GM12878 (cell line): ENCODE data around the gene STARD8. TPM values are rescaled to one million over a fixed set of nuclear protein-coding genes. Genes with fewer than 3 reads are reported as not detected.

Experiments used
- BCL11A ChIP-seq: IDR thresholded peaks from 2 replicates; pipeline ENCODE4 v1.6.1; 2011; ENCODE audit warnings: low read depth, low read length
- RB1 ChIP-seq: fragments of 450-650 bp; formaldehyde crosslinking; IDR thresholded peaks from 2 replicates; pipeline ENCODE4 v1.6.1; 2017; ENCODE audit warnings: mild to moderate bottlenecking, borderline replicate concordance
- SIX5 ChIP-seq: IDR thresholded peaks from 2 replicates; pipeline ENCODE4 v1.6.1; 2011; ENCODE audit warnings: mild to moderate bottlenecking, low read depth, low read length, moderate library complexity; ENCODE audit not compliant: severe bottlenecking
- STAT3 ChIP-seq: IDR thresholded peaks from 2 replicates; pipeline ENCODE4 v1.6.1; 2011; ENCODE audit warnings: low read depth, low read length, improper control_type of control experiment
- polyA plus RNA-seq, 11 experiments: library from polyadenylated mRNA; depleted of rRNA in 4 of 11; unstranded in 6 of 11; stranded (reverse) in 5 of 11; fragments of >200 nt; fragmentation: Nextera tagmentation in 4 of 11; fragmentation: Illumina TruSeq in 1 of 11; extraction: Ambion mirVana in 4 of 11; extraction: Trizol in 1 of 11; gene quantifications; 1 replicate in 1 of 11; 2 replicates in 10 of 11; pipeline versions ENCODE4 v1.2.1 to v1.2.3, GENCODE V29; 2011 to 2016; ENCODE audit warnings: inconsistent platforms in 2 of 11, missing spikeins in 2 of 11, low read depth in 1 of 11
- total RNA-seq, 4 experiments: library from RNA; depleted of rRNA in 3 of 4; stranded (reverse); fragments of >200 nt in 3 of 4; fragmentation: Illumina TruSeq in 1 of 4; extraction: Trizol in 1 of 4; gene quantifications; 2 replicates each; pipeline versions ENCODE4 v1.2.1 to v1.2.3, GENCODE V29; 2013 to 2021
- TF ChIP-seq, protein P1 (sequence below): fragments of 450-650 bp; IDR thresholded peaks from 2 replicates; pipeline ENCODE4 v1.6.1; 2017; ENCODE audit warnings: mild to moderate bottlenecking, moderate library complexity
- TF ChIP-seq, protein P2 (sequence below): IDR thresholded peaks from 2 replicates; pipeline ENCODE4 v1.6.1; 2011; ENCODE audit warnings: borderline replicate concordance, low read depth, mild to moderate bottlenecking, moderate library complexity, low read length; ENCODE audit not compliant: insufficient read depth, poor library complexity, severe bottlenecking
- TF ChIP-seq, protein P3 (sequence below): fragments of 450-650 bp; IDR thresholded peaks from 2 replicates; pipeline ENCODE4 v1.6.1; 2018; ENCODE audit warnings: mild to moderate bottlenecking, low read depth, moderate library complexity; ENCODE audit not compliant: partially characterized antibody
- TF ChIP-seq, protein P4 (sequence below): fragments of 450-650 bp; formaldehyde crosslinking; IDR thresholded peaks from 2 replicates; pipeline ENCODE4 v1.4.0; 2020; ENCODE audit warnings: mild to moderate bottlenecking, moderate library complexity

STARD8 gene
- total and polyA plus RNA-seq, 10 of the 15 experiments (the other 5 are each of a cell fraction or from before 2014, with no cell fraction given): 0.03 to 0.14 (median 0.07) TPM; not detected in 6

DNA sequence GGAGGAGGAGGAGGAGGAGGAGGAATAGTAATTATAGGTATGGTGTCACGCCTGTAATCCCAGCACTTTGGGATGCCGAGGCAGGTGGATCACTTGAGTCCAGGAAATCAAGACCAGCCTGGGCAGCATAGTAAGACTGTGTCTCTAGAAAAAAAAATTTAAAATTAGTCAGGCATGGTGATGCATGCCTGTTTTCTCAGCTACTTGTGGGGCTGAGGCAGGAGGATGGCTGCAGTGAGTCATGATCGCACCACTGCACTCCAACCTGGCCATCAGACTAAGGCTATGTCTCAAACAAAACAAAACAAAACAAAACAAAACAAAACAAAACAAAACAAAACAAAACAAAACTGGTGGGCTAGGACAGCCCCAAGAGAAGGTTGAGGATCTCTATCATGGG lies 3.0 kb downstream of the STARD8 start (continued):
- no peak for TF ChIP-seq SIX5
- TF ChIP-seq, protein P1, sequence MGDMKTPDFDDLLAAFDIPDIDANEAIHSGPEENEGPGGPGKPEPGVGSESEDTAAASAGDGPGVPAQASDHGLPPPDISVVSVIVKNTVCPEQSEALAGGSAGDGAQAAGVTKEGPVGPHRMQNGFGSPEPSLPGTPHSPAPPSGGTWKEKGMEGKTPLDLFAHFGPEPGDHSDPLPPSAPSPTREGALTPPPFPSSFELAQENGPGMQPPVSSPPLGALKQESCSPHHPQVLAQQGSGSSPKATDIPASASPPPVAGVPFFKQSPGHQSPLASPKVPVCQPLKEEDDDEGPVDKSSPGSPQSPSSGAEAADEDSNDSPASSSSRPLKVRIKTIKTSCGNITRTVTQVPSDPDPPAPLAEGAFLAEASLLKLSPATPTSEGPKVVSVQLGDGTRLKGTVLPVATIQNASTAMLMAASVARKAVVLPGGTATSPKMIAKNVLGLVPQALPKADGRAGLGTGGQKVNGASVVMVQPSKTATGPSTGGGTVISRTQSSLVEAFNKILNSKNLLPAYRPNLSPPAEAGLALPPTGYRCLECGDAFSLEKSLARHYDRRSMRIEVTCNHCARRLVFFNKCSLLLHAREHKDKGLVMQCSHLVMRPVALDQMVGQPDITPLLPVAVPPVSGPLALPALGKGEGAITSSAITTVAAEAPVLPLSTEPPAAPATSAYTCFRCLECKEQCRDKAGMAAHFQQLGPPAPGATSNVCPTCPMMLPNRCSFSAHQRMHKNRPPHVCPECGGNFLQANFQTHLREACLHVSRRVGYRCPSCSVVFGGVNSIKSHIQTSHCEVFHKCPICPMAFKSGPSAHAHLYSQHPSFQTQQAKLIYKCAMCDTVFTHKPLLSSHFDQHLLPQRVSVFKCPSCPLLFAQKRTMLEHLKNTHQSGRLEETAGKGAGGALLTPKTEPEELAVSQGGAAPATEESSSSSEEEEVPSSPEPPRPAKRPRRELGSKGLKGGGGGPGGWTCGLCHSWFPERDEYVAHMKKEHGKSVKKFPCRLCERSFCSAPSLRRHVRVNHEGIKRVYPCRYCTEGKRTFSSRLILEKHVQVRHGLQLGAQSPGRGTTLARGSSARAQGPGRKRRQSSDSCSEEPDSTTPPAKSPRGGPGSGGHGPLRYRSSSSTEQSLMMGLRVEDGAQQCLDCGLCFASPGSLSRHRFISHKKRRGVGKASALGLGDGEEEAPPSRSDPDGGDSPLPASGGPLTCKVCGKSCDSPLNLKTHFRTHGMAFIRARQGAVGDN: no peak
- no peak for TF ChIP-seq BCL11A
- no peak for TF ChIP-seq RB1
- TF ChIP-seq, protein P2, sequence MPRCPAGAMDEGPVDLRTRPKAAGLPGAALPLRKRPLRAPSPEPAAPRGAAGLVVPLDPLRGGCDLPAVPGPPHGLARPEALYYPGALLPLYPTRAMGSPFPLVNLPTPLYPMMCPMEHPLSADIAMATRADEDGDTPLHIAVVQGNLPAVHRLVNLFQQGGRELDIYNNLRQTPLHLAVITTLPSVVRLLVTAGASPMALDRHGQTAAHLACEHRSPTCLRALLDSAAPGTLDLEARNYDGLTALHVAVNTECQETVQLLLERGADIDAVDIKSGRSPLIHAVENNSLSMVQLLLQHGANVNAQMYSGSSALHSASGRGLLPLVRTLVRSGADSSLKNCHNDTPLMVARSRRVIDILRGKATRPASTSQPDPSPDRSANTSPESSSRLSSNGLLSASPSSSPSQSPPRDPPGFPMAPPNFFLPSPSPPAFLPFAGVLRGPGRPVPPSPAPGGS: no peak
- TF ChIP-seq STAT3: no peak
- TF ChIP-seq, protein P3, sequence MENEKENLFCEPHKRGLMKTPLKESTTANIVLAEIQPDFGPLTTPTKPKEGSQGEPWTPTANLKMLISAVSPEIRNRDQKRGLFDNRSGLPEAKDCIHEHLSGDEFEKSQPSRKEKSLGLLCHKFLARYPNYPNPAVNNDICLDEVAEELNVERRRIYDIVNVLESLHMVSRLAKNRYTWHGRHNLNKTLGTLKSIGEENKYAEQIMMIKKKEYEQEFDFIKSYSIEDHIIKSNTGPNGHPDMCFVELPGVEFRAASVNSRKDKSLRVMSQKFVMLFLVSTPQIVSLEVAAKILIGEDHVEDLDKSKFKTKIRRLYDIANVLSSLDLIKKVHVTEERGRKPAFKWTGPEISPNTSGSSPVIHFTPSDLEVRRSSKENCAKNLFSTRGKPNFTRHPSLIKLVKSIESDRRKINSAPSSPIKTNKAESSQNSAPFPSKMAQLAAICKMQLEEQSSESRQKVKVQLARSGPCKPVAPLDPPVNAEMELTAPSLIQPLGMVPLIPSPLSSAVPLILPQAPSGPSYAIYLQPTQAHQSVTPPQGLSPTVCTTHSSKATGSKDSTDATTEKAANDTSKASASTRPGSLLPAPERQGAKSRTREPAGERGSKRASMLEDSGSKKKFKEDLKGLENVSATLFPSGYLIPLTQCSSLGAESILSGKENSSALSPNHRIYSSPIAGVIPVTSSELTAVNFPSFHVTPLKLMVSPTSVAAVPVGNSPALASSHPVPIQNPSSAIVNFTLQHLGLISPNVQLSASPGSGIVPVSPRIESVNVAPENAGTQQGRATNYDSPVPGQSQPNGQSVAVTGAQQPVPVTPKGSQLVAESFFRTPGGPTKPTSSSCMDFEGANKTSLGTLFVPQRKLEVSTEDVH: no peak
- TF ChIP-seq, protein P4, sequence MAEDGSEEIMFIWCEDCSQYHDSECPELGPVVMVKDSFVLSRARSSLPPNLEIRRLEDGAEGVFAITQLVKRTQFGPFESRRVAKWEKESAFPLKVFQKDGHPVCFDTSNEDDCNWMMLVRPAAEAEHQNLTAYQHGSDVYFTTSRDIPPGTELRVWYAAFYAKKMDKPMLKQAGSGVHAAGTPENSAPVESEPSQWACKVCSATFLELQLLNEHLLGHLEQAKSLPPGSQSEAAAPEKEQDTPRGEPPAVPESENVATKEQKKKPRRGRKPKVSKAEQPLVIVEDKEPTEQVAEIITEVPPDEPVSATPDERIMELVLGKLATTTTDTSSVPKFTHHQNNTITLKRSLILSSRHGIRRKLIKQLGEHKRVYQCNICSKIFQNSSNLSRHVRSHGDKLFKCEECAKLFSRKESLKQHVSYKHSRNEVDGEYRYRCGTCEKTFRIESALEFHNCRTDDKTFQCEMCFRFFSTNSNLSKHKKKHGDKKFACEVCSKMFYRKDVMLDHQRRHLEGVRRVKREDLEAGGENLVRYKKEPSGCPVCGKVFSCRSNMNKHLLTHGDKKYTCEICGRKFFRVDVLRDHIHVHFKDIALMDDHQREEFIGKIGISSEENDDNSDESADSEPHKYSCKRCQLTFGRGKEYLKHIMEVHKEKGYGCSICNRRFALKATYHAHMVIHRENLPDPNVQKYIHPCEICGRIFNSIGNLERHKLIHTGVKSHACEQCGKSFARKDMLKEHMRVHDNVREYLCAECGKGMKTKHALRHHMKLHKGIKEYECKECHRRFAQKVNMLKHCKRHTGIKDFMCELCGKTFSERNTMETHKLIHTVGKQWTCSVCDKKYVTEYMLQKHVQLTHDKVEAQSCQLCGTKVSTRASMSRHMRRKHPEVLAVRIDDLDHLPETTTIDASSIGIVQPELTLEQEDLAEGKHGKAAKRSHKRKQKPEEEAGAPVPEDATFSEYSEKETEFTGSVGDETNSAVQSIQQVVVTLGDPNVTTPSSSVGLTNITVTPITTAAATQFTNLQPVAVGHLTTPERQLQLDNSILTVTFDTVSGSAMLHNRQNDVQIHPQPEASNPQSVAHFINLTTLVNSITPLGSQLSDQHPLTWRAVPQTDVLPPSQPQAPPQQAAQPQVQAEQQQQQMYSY (CRISPR knock-in tag): no peak
- TF ChIP-seq, all 136 proteins: peak for 0
